Ascending aorta (tissue), 2 donors: ENCODE results near the gene CD58. TPM values are rescaled to one million over a fixed set of nuclear protein-coding genes. Genes with fewer than 3 reads are reported as not detected.

ENCODE experiments used
- DNase-seq, 2 donors: peaks; one replicate each; pipeline ENCODE4 v3.0.0-alpha.2; 2019; ENCODE audit warnings: low spot score in 2 of 2
- H3K27ac ChIP-seq, 2 donors: fragments of 200-600 bp; sonication (generic); one replicate each; pipeline ENCODE4 v1.5.1; 2016 to 2017; ENCODE audit warnings: mild to moderate bottlenecking in 1 of 2
- H3K27me3 ChIP-seq: fragments of 200-600 bp; sonication (generic); one replicate; pipeline ENCODE4 v1.5.1; 2017
- H3K36me3 ChIP-seq, 2 donors: fragments of 200-600 bp; sonication (generic); one replicate each; pipeline ENCODE4 v1.5.1; 2016
- H3K4me1 ChIP-seq, 2 donors: fragments of 200-600 bp; sonication (generic); one replicate each; pipeline ENCODE4 v1.5.1; 2016 to 2017; ENCODE audit warnings: mild to moderate bottlenecking in 1 of 2
- H3K4me3 ChIP-seq, 2 donors: fragments of 200-600 bp; sonication (generic); one replicate each; pipeline ENCODE4 v1.5.1; 2016 to 2017; ENCODE audit warnings: mild to moderate bottlenecking in 1 of 2
- H3K9me3 ChIP-seq, 2 donors: fragments of 200-600 bp; sonication (generic); one replicate each; pipeline ENCODE4 v1.5.1; 2016
- CTCF ChIP-seq, 3 experiments: fragments of 200-600 bp in 2 of 3; fragments of 450-650 bp in 1 of 3; sonication (generic) in 2 of 3; IDR thresholded peaks; one replicate each; pipeline ENCODE4 v1.5.1; 2016 to 2019; ENCODE audit warnings: antibody characterized with exemption in 3 of 3, mild to moderate bottlenecking in 1 of 3, moderate library complexity in 1 of 3
- intact Hi-C: fragments of 100-400 bp; cut with DNase I; formaldehyde crosslinking; loops from one replicate; pipeline ENCODE4 v1.15.1; 2023
- total RNA-seq: library from RNA; depleted of rRNA; stranded (reverse); fragments of >200 nt; gene quantifications from one replicate; pipeline ENCODE4 v1.1.0, GENCODE V29; 2016

CD58 gene
- total RNA-seq, 1 donor from 2014 or later, result 50.7 TPM

- no peak overlapping the region for H3K4me3 ChIP-seq
- intact Hi-C loops, result no loop called here
- no peaks in the 10 kb centered on the region for H3K4me1 ChIP-seq
- no peak overlapping the region for H3K27ac ChIP-seq
- no peaks in the 10 kb centered on the region for H3K9me3 ChIP-seq
- no peak for DNase-seq
- no peaks in the 10 kb centered on the region for H3K36me3 ChIP-seq
- H3K27me3 ChIP-seq, result no peaks in the 10 kb centered on the region
- no peak for TF ChIP-seq CTCF (IDR thresholded peaks at IDR 0.05)
Measured at GRCh38 chr1:116494745-116495144, 76.1 kb downstream of the CD58 start.

GRCh38 chr1:116494353-116494692 lies 76.5 kb downstream of the CD58 start:
- no peak overlapping the region for H3K4me3 ChIP-seq
- H3K36me3 ChIP-seq, result no peaks in the 10 kb centered on the region
- H3K4me1 ChIP-seq, result no peaks in the 10 kb centered on the region
- no peak for TF ChIP-seq CTCF (IDR thresholded peaks at IDR 0.05)
- no peak for DNase-seq
- intact Hi-C loops, result no loop called here
- H3K27me3 ChIP-seq, result no peaks in the 10 kb centered on the region
- H3K9me3 ChIP-seq, result no peaks in the 10 kb centered on the region
- H3K27ac ChIP-seq, result no peak overlapping the region

GRCh38 chr1:116493484-116494352 lies 77.1 kb downstream of the CD58 start:
- H3K4me1 ChIP-seq, result no peaks in the 10 kb centered on the region
- no peaks in the 10 kb centered on the region for H3K36me3 ChIP-seq
- H3K27me3 ChIP-seq, result no peaks in the 10 kb centered on the region
- intact Hi-C loops, result no loop called here
- TF ChIP-seq CTCF (IDR thresholded peaks at IDR 0.05), result no peak
- H3K9me3 ChIP-seq, result no peaks in the 10 kb centered on the region
- H3K4me3 ChIP-seq, result no peak overlapping the region
- H3K27ac ChIP-seq, result no peak overlapping the region
- DNase-seq, result no peak

GRCh38 chr1:116493036-116493435 lies 77.8 kb downstream of the CD58 start:
- no peaks in the 10 kb centered on the region for H3K36me3 ChIP-seq
- no peak overlapping the region for H3K4me3 ChIP-seq
- H3K4me1 ChIP-seq, result no peaks in the 10 kb centered on the region
- no peak for TF ChIP-seq CTCF (IDR thresholded peaks at IDR 0.05)
- intact Hi-C loops, result no loop called here
- H3K9me3 ChIP-seq, result no peaks in the 10 kb centered on the region
- DNase-seq, result no peak
- no peak overlapping the region for H3K27ac ChIP-seq
- H3K27me3 ChIP-seq, result no peaks in the 10 kb centered on the region

GRCh38 chr1:116492358-116492811 lies 78.4 kb downstream of the CD58 start:
- intact Hi-C loops, result no loop called here
- no peaks in the 10 kb centered on the region for H3K27me3 ChIP-seq
- TF ChIP-seq CTCF (IDR thresholded peaks at IDR 0.05), result no peak

More at GRCh38 chr1:116492358-116492811, 78.4 kb downstream of the CD58 start:
- no peaks in the 10 kb centered on the region for H3K36me3 ChIP-seq
- no peak overlapping the region for H3K27ac ChIP-seq
- no peak overlapping the region for H3K4me3 ChIP-seq
- H3K9me3 ChIP-seq, result no peaks in the 10 kb centered on the region
- H3K4me1 ChIP-seq, result no peaks in the 10 kb centered on the region
- DNase-seq, result no peak
